SU-DHL-6 (cell line): Measurements from ENCODE around the gene FOXJ2.

Experiments
- EZH2phosphoT487 ChIP-seq: fragments of 200-600 bp; sonication (generic), shearing (Covaris generic); conservative IDR thresholded peaks from 2 replicates; pipeline ENCODE4 v1.6.1; 2018; ENCODE audit warnings: mild to moderate bottlenecking, antibody characterized with exemption, low read length, moderate library complexity, mixed read lengths
- TF ChIP-seq, protein P1 (sequence below): fragments of 200-600 bp; sonication (generic); IDR thresholded peaks from one replicate; pipeline ENCODE4 v1.5.1; 2017; ENCODE audit warnings: antibody characterized with exemption, mild to moderate bottlenecking, low read length, moderate library complexity; ENCODE audit not compliant: insufficient read depth, poor library complexity, severe bottlenecking

DNA sequence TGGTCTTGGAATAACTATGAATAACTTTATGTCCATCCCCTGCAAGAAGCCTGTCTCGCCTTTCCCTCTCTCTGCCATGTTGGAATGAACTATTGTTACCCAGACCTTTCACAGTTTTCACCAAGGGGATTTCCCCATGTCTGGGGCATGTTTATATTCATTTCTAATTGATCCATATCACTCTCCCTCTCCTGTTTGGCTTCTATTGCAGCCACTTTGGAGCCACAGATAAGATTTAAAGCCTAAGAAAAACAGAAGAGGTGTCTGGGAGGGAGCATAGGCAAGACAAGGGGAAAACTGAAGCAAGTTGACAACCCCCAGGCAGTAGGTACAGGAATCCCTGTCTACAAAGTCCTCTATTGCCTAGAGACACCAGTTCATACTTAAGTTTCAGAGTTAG lies 41.0 kb upstream of the FOXJ2 start:
- TF ChIP-seq, protein P1, sequence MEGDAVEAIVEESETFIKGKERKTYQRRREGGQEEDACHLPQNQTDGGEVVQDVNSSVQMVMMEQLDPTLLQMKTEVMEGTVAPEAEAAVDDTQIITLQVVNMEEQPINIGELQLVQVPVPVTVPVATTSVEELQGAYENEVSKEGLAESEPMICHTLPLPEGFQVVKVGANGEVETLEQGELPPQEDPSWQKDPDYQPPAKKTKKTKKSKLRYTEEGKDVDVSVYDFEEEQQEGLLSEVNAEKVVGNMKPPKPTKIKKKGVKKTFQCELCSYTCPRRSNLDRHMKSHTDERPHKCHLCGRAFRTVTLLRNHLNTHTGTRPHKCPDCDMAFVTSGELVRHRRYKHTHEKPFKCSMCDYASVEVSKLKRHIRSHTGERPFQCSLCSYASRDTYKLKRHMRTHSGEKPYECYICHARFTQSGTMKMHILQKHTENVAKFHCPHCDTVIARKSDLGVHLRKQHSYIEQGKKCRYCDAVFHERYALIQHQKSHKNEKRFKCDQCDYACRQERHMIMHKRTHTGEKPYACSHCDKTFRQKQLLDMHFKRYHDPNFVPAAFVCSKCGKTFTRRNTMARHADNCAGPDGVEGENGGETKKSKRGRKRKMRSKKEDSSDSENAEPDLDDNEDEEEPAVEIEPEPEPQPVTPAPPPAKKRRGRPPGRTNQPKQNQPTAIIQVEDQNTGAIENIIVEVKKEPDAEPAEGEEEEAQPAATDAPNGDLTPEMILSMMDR: no peak
- no peak for TF ChIP-seq EZH2phosphoT487
